DMS153 (cell line): ENCODE measurements around the gene MAP3K14.
"Not testable (repeated sequence)": the region's sequence is repeated elsewhere in the genome, so short reads cannot be mapped to it uniquely, and the experiment has no call there.

ENCODE experiments used
- DNase-seq: peaks from one replicate; lab custom pipeline; 2025; lab: John Stamatoyannopoulos, UW

MAP3K14 gene

GRCh38 chr17:45316434-45317110, at the start of gene MAP3K14:
MAP3K14 (minus strand) TSS chr17:45317020; CDS start chr17:45290745, 26,275 bp downstream.
- peak; percentile 42 for DNase-seq

GRCh38 chr17:45366049-45366448, 49.2 kb upstream of the MAP3K14 start:
- no peak for DNase-seq

GRCh38 chr17:45364531-45365390, 47.9 kb upstream of the MAP3K14 start:
- peak; percentile 72 for DNase-seq

GRCh38 chr17:45363498-45363897, 46.7 kb upstream of the MAP3K14 start:
- DNase-seq = no peak

GRCh38 chr17:45361976-45362375, 45.2 kb upstream of the MAP3K14 start:
- DNase-seq = no peak

GRCh38 chr17:45361451-45361850, 44.6 kb upstream of the MAP3K14 start:
- no peak for DNase-seq

GRCh38 chr17:45357364-45357997, 40.7 kb upstream of the MAP3K14 start:
- DNase-seq = no peak

GRCh38 chr17:45355087-45355486, 38.3 kb upstream of the MAP3K14 start:
- DNase-seq = no peak

GRCh38 chr17:45353043-45353442, 36.2 kb upstream of the MAP3K14 start:
- no peak for DNase-seq

GRCh38 chr17:45351831-45352230, 35.0 kb upstream of the MAP3K14 start:
- DNase-seq = no peak

- DNase-seq = no peak
These were observed 30.6 kb upstream of the MAP3K14 start for GRCh38 chr17:45347444-45347843.

GRCh38 chr17:45346216-45347015, 29.6 kb upstream of the MAP3K14 start:
- no peak for DNase-seq

- DNase-seq = no peak
These were observed 28.9 kb upstream of the MAP3K14 start for GRCh38 chr17:45345554-45346215.

- DNase-seq = no peak
These were observed 28.4 kb upstream of the MAP3K14 start for GRCh38 chr17:45345246-45345553.

- DNase-seq = not testable (repeated sequence)
These were observed 27.3 kb upstream of the MAP3K14 start for GRCh38 chr17:45343967-45344664.

- no peak for DNase-seq
These were observed 26.2 kb upstream of the MAP3K14 start for GRCh38 chr17:45342871-45343526.

- DNase-seq = no peak
These were observed 25.5 kb upstream of the MAP3K14 start for GRCh38 chr17:45342306-45342705.

GRCh38 chr17:45341533-45342158, 24.8 kb upstream of the MAP3K14 start:
- DNase-seq = peak; percentile 88

- DNase-seq = no peak
These were observed 23.1 kb upstream of the MAP3K14 start for GRCh38 chr17:45339646-45340605.
